ENCODE data around the gene MISP. TPM values are rescaled to one million over a fixed set of nuclear protein-coding genes. Genes with fewer than 3 reads are reported as not detected.
A peak's percentile ranks its signal among the peaks of the same experiment; 100 is the strongest.

Gene MISP
- total and polyA plus RNA-seq, 2 of the 13 experiments (the other 11 are each of a cell fraction or from before 2014, with no cell fraction given): 0.67 to 1.3 TPM

- TF ChIP-seq ZNF746 (CRISPR knock-in tag; IDR thresholded peaks at IDR 0.05) (no peak), ZNF563 (CRISPR knock-in tag; IDR thresholded peaks at IDR 0.05) (no peak), ATF5 (CRISPR knock-in tag; IDR thresholded peaks at IDR 0.05; ENCODE audit: low read depth) (no peak), ZNF382 (CRISPR knock-in tag; IDR thresholded peaks at IDR 0.05; ENCODE audit: borderline replicate concordance) (no peak), TP53 (CRISPR knock-in tag; conservative IDR thresholded peaks at IDR 0.05) (no peak), JARID2 (CRISPR knock-in tag; IDR thresholded peaks at IDR 0.05; ENCODE audit: insufficient replicate concordance) (no peak), ZNF816 (CRISPR knock-in tag; IDR thresholded peaks at IDR 0.05; ENCODE audit: borderline replicate concordance) (no peak), ZNF34 (CRISPR knock-in tag; IDR thresholded peaks at IDR 0.05; ENCODE audit: borderline replicate concordance) (no peak), ZFP90 (CRISPR knock-in tag; IDR thresholded peaks at IDR 0.05; ENCODE audit: borderline replicate concordance) (no peak), ZNF775 (CRISPR knock-in tag; IDR thresholded peaks at IDR 0.05; ENCODE audit: borderline replicate concordance) (no peak), USF2 (IDR thresholded peaks at IDR 0.05; ENCODE audit: low read depth, low read length) (no peak), USF2 (CRISPR knock-in tag; IDR thresholded peaks at IDR 0.05; ENCODE audit: borderline replicate concordance) (no peak), ZNF704 (CRISPR knock-in tag; IDR thresholded peaks at IDR 0.05; ENCODE audit: borderline replicate concordance) (no peak), FOXJ3 (CRISPR knock-in tag; IDR thresholded peaks at IDR 0.05; ENCODE audit: borderline replicate concordance) (no peak), JUNB (CRISPR knock-in tag; IDR thresholded peaks at IDR 0.05; ENCODE audit: borderline replicate concordance) (no peak), MED13 (CRISPR knock-in tag; IDR thresholded peaks at IDR 0.05) (no peak), JDP2 (CRISPR knock-in tag; IDR thresholded peaks at IDR 0.05; ENCODE audit: borderline replicate concordance) (no peak), HNF1A (IDR thresholded peaks at IDR 0.05; ENCODE audit: low read depth) (no peak), HNF1A (CRISPR knock-in tag; IDR thresholded peaks at IDR 0.05; ENCODE audit: borderline replicate concordance) (no peak), PITX1 (CRISPR knock-in tag; IDR thresholded peaks at IDR 0.05) (0 out of 2 replicates have a peak, but pooled peaks have one; percentile 17), ZSCAN12 (CRISPR knock-in tag; IDR thresholded peaks at IDR 0.05) (no peak)
Observed at GRCh38 chr19:751501-752341, 809 bp downstream of the MISP start (continued).

Measured in HepG2 (cell line).